ENCODE data around the gene KCTD6. TPM values are rescaled to one million over a fixed set of nuclear protein-coding genes. Genes with fewer than 3 reads are reported as not detected.

KCTD6 gene
- polyA plus RNA-seq, 1 experiment, result 13.7 TPM

DNA sequence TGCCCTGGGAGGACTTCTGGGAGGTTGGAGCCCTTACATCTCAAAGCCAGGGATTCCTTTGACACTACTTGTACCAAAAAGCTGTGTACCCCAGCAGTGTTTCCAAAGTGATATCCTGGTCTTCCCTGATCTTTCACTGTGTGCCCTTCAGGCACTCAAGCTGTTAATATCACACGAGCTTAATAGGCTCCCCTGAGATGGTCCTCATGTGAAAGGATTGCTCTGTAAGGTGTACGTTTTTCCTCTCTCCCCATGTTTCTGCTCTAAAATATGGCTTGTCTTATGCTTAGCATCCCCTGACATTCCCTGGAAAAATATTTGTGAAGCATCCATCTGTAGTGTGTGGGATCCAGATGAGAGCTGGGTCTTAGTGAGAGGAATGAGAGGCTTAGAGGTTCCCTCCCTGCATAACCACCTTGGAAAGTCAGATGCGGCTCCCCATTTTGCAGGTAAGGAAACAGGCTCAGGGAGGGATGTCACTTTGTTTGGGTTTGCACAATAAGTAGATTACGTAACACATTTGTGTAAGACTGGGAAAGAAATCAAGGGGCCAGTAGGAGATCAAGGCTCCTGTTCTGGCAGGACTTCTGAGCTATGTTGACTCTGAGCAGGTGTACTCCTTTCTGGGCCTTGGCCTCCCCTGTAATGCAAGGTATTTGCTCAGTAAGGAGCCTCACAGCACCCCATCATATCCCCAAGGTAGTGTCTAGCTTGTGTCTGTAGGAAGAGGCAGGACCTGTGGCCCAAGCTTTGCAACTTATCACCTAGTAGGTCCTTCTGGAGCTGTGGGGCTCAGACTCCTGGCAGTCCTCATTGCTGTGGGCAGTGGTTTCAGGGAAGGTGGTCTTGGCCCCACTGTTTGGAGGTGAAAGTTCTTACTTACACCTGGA, 45.8 kb downstream of the KCTD6 start:
- Histone ChIP-seq H3K4me3 (ENCODE audit: low read depth, low read length) (no peak overlapping the region), H3K9me3 (ENCODE audit: control insufficient read depth, insufficient read depth, low read length) (no peaks in the 10 kb centered on the region), H3K27me3 (ENCODE audit: control insufficient read depth, insufficient read depth, low read length) (no peaks in the 10 kb centered on the region), H3K27ac (ENCODE audit: low read depth, low read length) (peak overlapping the region; percentile 33)
- POLR2A ChIA-PET, result interaction anchor here (0.6 to 1.7 kb wide), 4 partner anchors 11 to 232 kb away, joined by 3 to 6 read pairs (median 4); partner anchors contain the start of genes HTD2 and RPP14
- no peak for TF ChIP-seq CTCF (IDR thresholded peaks at IDR 0.05; ENCODE audit: low read depth, low read length)
- CTCF ChIA-PET, result interaction anchor here (0.7 to 2.3 kb wide), 9 partner anchors 8 to 232 kb away, joined by 3 to 20 read pairs (median 4); partner anchors contain the start of genes HTD2, KCTD6 and RPP14
- DNase-seq (ENCODE audit: low read depth, low spot score), result no peak

DNA sequence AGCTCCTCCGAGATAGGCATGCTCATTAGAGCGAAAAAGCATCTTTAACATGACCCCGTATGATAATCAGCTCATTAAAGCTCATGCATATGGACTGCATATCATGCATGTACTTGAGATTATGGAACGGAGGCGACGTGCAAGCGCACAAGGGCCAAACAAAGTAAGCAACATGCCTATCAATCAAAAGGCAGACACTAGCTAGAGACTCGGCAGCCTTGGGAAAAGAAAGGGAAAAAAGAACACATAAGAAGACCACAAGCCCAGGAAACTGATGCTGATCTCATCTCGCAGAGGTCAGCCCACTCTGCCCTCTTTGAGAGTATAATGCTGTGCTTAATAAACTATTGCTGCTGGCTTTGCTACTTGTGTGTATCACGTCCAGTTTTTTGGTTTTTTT, 47.7 kb downstream of the KCTD6 start:
- H3K27ac ChIP-seq (ENCODE audit: low read depth, low read length), result no peak overlapping the region
- no peaks in the 10 kb centered on the region for H3K27me3 ChIP-seq (ENCODE audit: control insufficient read depth, insufficient read depth, low read length)
- POLR2A ChIA-PET, result no interaction called here
- no peak for TF ChIP-seq CTCF (IDR thresholded peaks at IDR 0.05; ENCODE audit: low read depth, low read length)
- no peaks in the 10 kb centered on the region for H3K9me3 ChIP-seq (ENCODE audit: control insufficient read depth, insufficient read depth, low read length)
- CTCF ChIA-PET, result interaction anchor here (0.6 kb wide), 2 partner anchors 21 to 93 kb away, joined by 5 read pairs; no protein-coding TSS in a partner anchor
- no peak overlapping the region for H3K4me3 ChIP-seq (ENCODE audit: low read depth, low read length)
- no peak for DNase-seq (ENCODE audit: low read depth, low spot score)

GRCh38 chr3:58540176-58540858, 48.4 kb downstream of the KCTD6 start:
- H3K27me3 ChIP-seq (ENCODE audit: control insufficient read depth, insufficient read depth, low read length), result no peaks in the 10 kb centered on the region
- H3K4me3 ChIP-seq (ENCODE audit: low read depth, low read length), result no peak overlapping the region
- ChIA-PET POLR2A (no interaction called here), CTCF (no interaction called here)
- H3K9me3 ChIP-seq (ENCODE audit: control insufficient read depth, insufficient read depth, low read length), result no peaks in the 10 kb centered on the region
- TF ChIP-seq CTCF (IDR thresholded peaks at IDR 0.05; ENCODE audit: low read depth, low read length), result no peak
- DNase-seq (ENCODE audit: low read depth, low spot score), result no peak
- H3K27ac ChIP-seq (ENCODE audit: low read depth, low read length), result no peak overlapping the region

- POLR2A ChIA-PET, result no interaction called here
- H3K27ac ChIP-seq (ENCODE audit: low read depth, low read length), result no peak overlapping the region
- CTCF ChIA-PET, result interaction anchor here (1.3 kb wide), 1 partner anchor 24 kb away, joined by 4 read pairs; no protein-coding TSS in a partner anchor
- H3K4me3 ChIP-seq (ENCODE audit: low read depth, low read length), result no peak overlapping the region
- H3K9me3 ChIP-seq (ENCODE audit: control insufficient read depth, insufficient read depth, low read length), result no peaks in the 10 kb centered on the region
- TF ChIP-seq CTCF (IDR thresholded peaks at IDR 0.05; ENCODE audit: low read depth, low read length), result no peak
- no peaks in the 10 kb centered on the region for H3K27me3 ChIP-seq (ENCODE audit: control insufficient read depth, insufficient read depth, low read length)
- no peak for DNase-seq (ENCODE audit: low read depth, low spot score)
These were observed 52.6 kb downstream of the KCTD6 start for GRCh38 chr3:58544541-58544940.
